Measurements from ENCODE around the gene TRIM68.

TRIM68 gene

GRCh38 chr11:4580124-4580523, 27.9 kb downstream of the TRIM68 start:
- H3K27me3 ChIP-seq (ENCODE audit: control insufficient read depth in 3 of 3, insufficient read depth in 3 of 3, low read depth in 1 of 3, low read length in 3 of 3): peaks cover 0 to 14% (median 0%) of the 10 kb centered on the region in 3 experiments
- no peak overlapping the region for H2BK15ac ChIP-seq (ENCODE audit: low read length)
- no peak overlapping the region for H2AFZ ChIP-seq (ENCODE audit: low read length)
- no peak overlapping the region for H2BK12ac ChIP-seq (ENCODE audit: low read length)
- no peak for DNase-seq (ENCODE audit: low spot score)
- H4K8ac ChIP-seq (ENCODE audit: low read depth, low read length): no peak overlapping the region
- H3K9me3 ChIP-seq (replicated peaks in 1 of 2; ENCODE audit: control insufficient read depth in 2 of 2, insufficient read depth in 1 of 2, low read depth in 1 of 2, low read length in 2 of 2): no peaks in the 10 kb centered on the region
- H3K27ac ChIP-seq (replicated peaks; ENCODE audit: low read length): no peak overlapping the region
- H3K9ac ChIP-seq (ENCODE audit: low read depth, low read length, poor library complexity): no peak overlapping the region
- no peak overlapping the region for H4K91ac ChIP-seq (ENCODE audit: low read depth, low read length, poor library complexity)
- no peak overlapping the region for H2BK5ac ChIP-seq (ENCODE audit: low read length)
- H3K36me3 ChIP-seq (replicated peaks in 1 of 2; ENCODE audit: control insufficient read depth in 2 of 2, insufficient read depth in 2 of 2, low read length in 2 of 2): no peaks in the 10 kb centered on the region
- no peak overlapping the region for H3K4me3 ChIP-seq (ENCODE audit: low read length in 2 of 2)
- no peak overlapping the region for H3K23ac ChIP-seq (ENCODE audit: low read depth, low read length, poor library complexity)
- no peak overlapping the region for H3K14ac ChIP-seq (ENCODE audit: low read length)
- no peak overlapping the region for H2AK5ac ChIP-seq (ENCODE audit: low read depth, low read length)
- no peak overlapping the region for H3K4me2 ChIP-seq (ENCODE audit: insufficient read depth, low read length, poor library complexity, severe bottlenecking)
- H3K18ac ChIP-seq (ENCODE audit: low read length): no peak overlapping the region
- WGBS, 2 donors (ENCODE audit: extremely low coverage in 2 of 2, insufficient read length in 2 of 2, insufficient replicate concordance in 1 of 2): no CpG with 5 or more reads among the region's 1 CpG
- H3K4me1 ChIP-seq (ENCODE audit: control insufficient read depth in 2 of 2, insufficient read depth in 1 of 2, low read depth in 1 of 2, low read length in 2 of 2): no peaks in the 10 kb centered on the region
- H2BK120ac ChIP-seq (ENCODE audit: low read depth, low read length): no peak overlapping the region
- no peaks in the 10 kb centered on the region for H3K79me1 ChIP-seq (ENCODE audit: low read depth, low read length)
- H3K4ac ChIP-seq (ENCODE audit: low read length): no peak overlapping the region

- Histone ChIP-seq H3K23ac (ENCODE audit: low read depth, low read length, poor library complexity) (no peak overlapping the region), H3K79me1 (ENCODE audit: low read depth, low read length) (no peaks in the 10 kb centered on the region), H3K18ac (ENCODE audit: low read length) (no peak overlapping the region), H2BK120ac (ENCODE audit: low read depth, low read length) (no peak overlapping the region), H3K4me1 (ENCODE audit: control insufficient read depth in 2 of 2, insufficient read depth in 1 of 2, low read depth in 1 of 2, low read length in 2 of 2) (no peaks in the 10 kb centered on the region), H3K4me3 (ENCODE audit: low read length in 2 of 2) (no peak overlapping the region), H3K9ac (ENCODE audit: low read depth, low read length, poor library complexity) (no peak overlapping the region), H3K27ac (replicated peaks; ENCODE audit: low read length) (no peak overlapping the region), H3K27me3 (ENCODE audit: control insufficient read depth in 3 of 3, insufficient read depth in 3 of 3, low read depth in 1 of 3, low read length in 3 of 3) (peaks cover 0 to 13% (median 0%) of the 10 kb centered on the region in 3 experiments), H2BK12ac (ENCODE audit: low read length) (no peak overlapping the region), H2BK5ac (ENCODE audit: low read length) (no peak overlapping the region), H4K8ac (ENCODE audit: low read depth, low read length) (no peak overlapping the region), H3K14ac (ENCODE audit: low read length) (no peak overlapping the region), H2BK15ac (ENCODE audit: low read length) (no peak overlapping the region), H2AK5ac (ENCODE audit: low read depth, low read length) (no peak overlapping the region), H3K9me3 (replicated peaks in 1 of 2; ENCODE audit: control insufficient read depth in 2 of 2, insufficient read depth in 1 of 2, low read depth in 1 of 2, low read length in 2 of 2) (no peaks in the 10 kb centered on the region), H2AFZ (ENCODE audit: low read length) (no peak overlapping the region), H3K4ac (ENCODE audit: low read length) (no peak overlapping the region), H3K4me2 (ENCODE audit: insufficient read depth, low read length, poor library complexity, severe bottlenecking) (no peak overlapping the region), H3K36me3 (replicated peaks in 1 of 2; ENCODE audit: control insufficient read depth in 2 of 2, insufficient read depth in 2 of 2, low read length in 2 of 2) (no peaks in the 10 kb centered on the region), H4K91ac (ENCODE audit: low read depth, low read length, poor library complexity) (no peak overlapping the region)
- DNase-seq (ENCODE audit: low spot score): no peak
- WGBS, 2 donors (ENCODE audit: extremely low coverage in 2 of 2, insufficient read length in 2 of 2, insufficient replicate concordance in 1 of 2): no CpG with 5 or more reads among the region's 6 CpGs
Observed at GRCh38 chr11:4578624-4579023, 29.4 kb downstream of the TRIM68 start.

GRCh38 chr11:4577761-4578160, 30.3 kb downstream of the TRIM68 start:
- H2BK5ac ChIP-seq (ENCODE audit: low read length): no peak overlapping the region
- no peak overlapping the region for H3K4me2 ChIP-seq (ENCODE audit: insufficient read depth, low read length, poor library complexity, severe bottlenecking)
- no peak overlapping the region for H4K91ac ChIP-seq (ENCODE audit: low read depth, low read length, poor library complexity)
- H2BK120ac ChIP-seq (ENCODE audit: low read depth, low read length): no peak overlapping the region
- no peak overlapping the region for H3K4me3 ChIP-seq (ENCODE audit: low read length in 2 of 2)
- no peak overlapping the region for H2AFZ ChIP-seq (ENCODE audit: low read length)
- no peak overlapping the region for H2AK5ac ChIP-seq (ENCODE audit: low read depth, low read length)
- H3K4me1 ChIP-seq (ENCODE audit: control insufficient read depth in 2 of 2, insufficient read depth in 1 of 2, low read depth in 1 of 2, low read length in 2 of 2): no peaks in the 10 kb centered on the region
- no peak overlapping the region for H4K8ac ChIP-seq (ENCODE audit: low read depth, low read length)
- no peak overlapping the region for H2BK12ac ChIP-seq (ENCODE audit: low read length)
- no peaks in the 10 kb centered on the region for H3K36me3 ChIP-seq (replicated peaks in 1 of 2; ENCODE audit: control insufficient read depth in 2 of 2, insufficient read depth in 2 of 2, low read length in 2 of 2)
- peaks cover 0 to 15% (median 0%) of the 10 kb centered on the region in 3 experiments for H3K27me3 ChIP-seq (ENCODE audit: control insufficient read depth in 3 of 3, insufficient read depth in 3 of 3, low read depth in 1 of 3, low read length in 3 of 3)
- H3K4ac ChIP-seq (ENCODE audit: low read length): no peak overlapping the region
- H3K14ac ChIP-seq (ENCODE audit: low read length): no peak overlapping the region
- no peak overlapping the region for H3K23ac ChIP-seq (ENCODE audit: low read depth, low read length, poor library complexity)
- no peak for DNase-seq (ENCODE audit: low spot score)
- H3K9ac ChIP-seq (ENCODE audit: low read depth, low read length, poor library complexity): no peak overlapping the region
- WGBS, 2 donors (ENCODE audit: extremely low coverage in 2 of 2, insufficient read length in 2 of 2, insufficient replicate concordance in 1 of 2): no CpG with 5 or more reads among the region's 2 CpGs
- H3K18ac ChIP-seq (ENCODE audit: low read length): no peak overlapping the region
- H3K9me3 ChIP-seq (replicated peaks in 1 of 2; ENCODE audit: control insufficient read depth in 2 of 2, insufficient read depth in 1 of 2, low read depth in 1 of 2, low read length in 2 of 2): no peaks in the 10 kb centered on the region
- H3K27ac ChIP-seq (replicated peaks; ENCODE audit: low read length): no peak overlapping the region
- no peak overlapping the region for H2BK15ac ChIP-seq (ENCODE audit: low read length)
- H3K79me1 ChIP-seq (ENCODE audit: low read depth, low read length): no peaks in the 10 kb centered on the region

- no peak overlapping the region for H2BK120ac ChIP-seq (ENCODE audit: low read depth, low read length)
- H3K36me3 ChIP-seq (replicated peaks in 1 of 2; ENCODE audit: control insufficient read depth in 2 of 2, insufficient read depth in 2 of 2, low read length in 2 of 2): no peaks in the 10 kb centered on the region
- H3K4me1 ChIP-seq (ENCODE audit: control insufficient read depth in 2 of 2, insufficient read depth in 1 of 2, low read depth in 1 of 2, low read length in 2 of 2): no peaks in the 10 kb centered on the region
- H4K8ac ChIP-seq (ENCODE audit: low read depth, low read length): no peak overlapping the region
- H3K27me3 ChIP-seq (ENCODE audit: control insufficient read depth in 3 of 3, insufficient read depth in 3 of 3, low read depth in 1 of 3, low read length in 3 of 3): peaks cover 0 to 15% (median 0%) of the 10 kb centered on the region in 3 experiments
- H3K4me3 ChIP-seq (ENCODE audit: low read length in 2 of 2): no peak overlapping the region
- H3K4me2 ChIP-seq (ENCODE audit: insufficient read depth, low read length, poor library complexity, severe bottlenecking): no peak overlapping the region
- no peak overlapping the region for H2BK12ac ChIP-seq (ENCODE audit: low read length)
- H3K9ac ChIP-seq (ENCODE audit: low read depth, low read length, poor library complexity): no peak overlapping the region
- no peak overlapping the region for H3K14ac ChIP-seq (ENCODE audit: low read length)
- H3K18ac ChIP-seq (ENCODE audit: low read length): no peak overlapping the region
- no peak overlapping the region for H2AFZ ChIP-seq (ENCODE audit: low read length)
- no peak overlapping the region for H2BK15ac ChIP-seq (ENCODE audit: low read length)
- no peak overlapping the region for H3K27ac ChIP-seq (replicated peaks; ENCODE audit: low read length)
- no peak overlapping the region for H2AK5ac ChIP-seq (ENCODE audit: low read depth, low read length)
- no peak overlapping the region for H4K91ac ChIP-seq (ENCODE audit: low read depth, low read length, poor library complexity)
- no peak for DNase-seq (ENCODE audit: low spot score)
- WGBS, 2 donors (ENCODE audit: extremely low coverage in 2 of 2, insufficient read length in 2 of 2, insufficient replicate concordance in 1 of 2): no CpG with 5 or more reads among the region's 3 CpGs
- H3K4ac ChIP-seq (ENCODE audit: low read length): no peak overlapping the region
- no peaks in the 10 kb centered on the region for H3K9me3 ChIP-seq (replicated peaks in 1 of 2; ENCODE audit: control insufficient read depth in 2 of 2, insufficient read depth in 1 of 2, low read depth in 1 of 2, low read length in 2 of 2)
- no peak overlapping the region for H2BK5ac ChIP-seq (ENCODE audit: low read length)
- no peaks in the 10 kb centered on the region for H3K79me1 ChIP-seq (ENCODE audit: low read depth, low read length)
- H3K23ac ChIP-seq (ENCODE audit: low read depth, low read length, poor library complexity): no peak overlapping the region
Observed at GRCh38 chr11:4576880-4577279, 31.2 kb downstream of the TRIM68 start.
